ENCODE data around the gene UBC. TPM values are rescaled to one million over a fixed set of nuclear protein-coding genes. Genes with fewer than 3 reads are reported as not detected.

Gene UBC
- total RNA-seq, 1 experiment from 2014 or later, result 1,170 TPM

GRCh38 chr12:124865728-124866127, 48.7 kb downstream of the UBC start:
- no peak for DNase-seq (ENCODE audit: low read depth)

- no peak for DNase-seq (ENCODE audit: low read depth)
Measured at GRCh38 chr12:124864326-124864752, 50.1 kb downstream of the UBC start.

- peak; percentile 73 for DNase-seq (ENCODE audit: low read depth)
Measured at GRCh38 chr12:124863416-124864325, 50.8 kb downstream of the UBC start, which contains the start of gene SCARB1. SCARB1 (minus strand) TSS chr12:124863864; CDS start chr12:124863720, 144 bp downstream.

GRCh38 chr12:124862768-124863415, 51.6 kb downstream of the UBC start:
- peak; percentile 21 for DNase-seq (ENCODE audit: low read depth)

GRCh38 chr12:124861898-124862676, 52.4 kb downstream of the UBC start:
- no peak for DNase-seq (ENCODE audit: low read depth)

Other genes starting within 250 kb of the UBC start
- gene SCARB1, start 50.8 kb downstream of the UBC start, total RNA-seq (2014; rRNA removed; shearing (Covaris generic)), result 13.9 and 15.3 TPM in 2 replicates
- gene DHX37, start 74.5 kb upstream of the UBC start, total RNA-seq (2014; rRNA removed; shearing (Covaris generic)), result 8.4 and 10.0 TPM in 2 replicates
- gene BRI3BP, start 79.0 kb upstream of the UBC start, total RNA-seq (2014; rRNA removed; shearing (Covaris generic)), result 4.9 and 6.5 TPM in 2 replicates
- gene AACS, start 150.8 kb upstream of the UBC start, total RNA-seq (2014; rRNA removed; shearing (Covaris generic)), result 17.4 and 19.2 TPM in 2 replicates